Hippocampal formation (tissue), 2 donors: ENCODE data around the gene DNAJC7.

ENCODE experiments used
- DNase-seq, 2 donors: peaks; one replicate each; lab custom pipeline; 2025; lab: John Stamatoyannopoulos, UW

DNAJC7 gene

DNA sequence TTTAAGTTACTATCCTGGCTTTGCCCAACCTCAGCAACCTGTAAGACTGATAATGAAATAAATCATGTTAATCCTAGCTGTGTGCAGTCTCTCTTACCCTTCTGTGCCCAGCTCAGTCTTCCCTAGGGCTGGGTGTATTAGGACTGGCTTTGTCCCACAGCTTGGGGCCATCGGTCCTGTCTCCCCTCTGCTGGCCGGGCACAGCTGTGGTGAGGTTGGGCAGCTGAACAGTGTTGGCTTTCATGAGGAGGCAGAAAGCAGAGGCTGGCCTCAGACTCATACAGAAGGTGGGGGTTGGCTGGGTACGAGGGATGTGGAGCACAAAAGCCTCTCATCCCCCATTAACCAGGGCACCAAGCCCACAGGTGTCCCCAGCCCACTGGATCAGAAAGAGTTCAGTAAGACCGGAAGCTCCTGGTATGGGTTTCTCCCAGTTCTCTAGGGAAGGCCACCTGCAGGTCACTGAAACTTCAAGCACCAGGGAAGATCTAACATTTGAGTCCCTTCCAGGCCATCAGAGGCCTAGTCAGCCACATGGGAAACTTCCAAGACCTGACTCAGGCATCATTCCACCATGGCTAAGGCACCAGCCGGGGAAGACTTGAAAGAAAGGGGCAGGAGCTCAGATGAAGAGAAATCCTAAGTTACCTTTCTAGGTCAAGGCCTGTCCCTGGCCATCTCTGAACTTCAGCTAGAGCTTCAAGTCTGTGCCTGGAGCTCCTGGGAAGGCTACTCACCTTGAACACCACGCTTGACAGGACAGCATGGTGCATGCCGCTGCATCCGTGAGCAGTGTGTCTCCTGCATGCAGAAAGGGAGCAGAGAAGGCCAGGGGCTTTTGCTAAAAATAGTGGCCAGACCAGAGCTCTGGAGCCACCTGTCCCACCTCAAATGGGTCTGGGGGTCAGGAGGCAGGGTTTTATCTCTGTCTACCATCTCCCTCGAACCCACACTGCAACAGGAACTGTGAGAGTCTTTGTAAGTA lies 41.8 kb downstream of the DNAJC7 start:
- peak; percentile 81 to 82 for DNase-seq

DNA sequence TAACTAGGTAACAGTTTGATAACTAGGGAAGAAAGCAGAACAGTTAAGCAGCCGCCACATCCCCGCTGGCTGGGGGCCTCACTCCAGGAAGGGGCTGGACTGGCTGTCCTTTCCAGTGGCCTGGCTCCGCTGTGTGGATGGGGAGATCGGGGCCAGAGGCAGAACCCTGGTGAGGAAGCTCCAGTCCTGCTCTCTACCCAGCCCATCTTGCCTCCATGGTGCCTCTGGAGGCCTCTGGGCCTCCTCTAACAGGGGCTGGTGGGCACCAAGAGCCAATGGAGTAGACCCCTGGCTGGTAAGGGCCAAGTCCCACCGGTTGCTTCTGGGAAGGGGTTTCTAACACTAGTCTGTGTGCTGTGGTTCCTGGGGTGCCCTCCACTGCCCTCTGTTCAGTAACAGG lies 42.6 kb downstream of the DNAJC7 start:
- no peak for DNase-seq

- DNase-seq, result no peak
Observed at GRCh38 chr17:41974031-41974430, 43.2 kb downstream of the DNAJC7 start.

GRCh38 chr17:41973408-41973811 lies 43.8 kb downstream of the DNAJC7 start:
- no peak for DNase-seq

DNA sequence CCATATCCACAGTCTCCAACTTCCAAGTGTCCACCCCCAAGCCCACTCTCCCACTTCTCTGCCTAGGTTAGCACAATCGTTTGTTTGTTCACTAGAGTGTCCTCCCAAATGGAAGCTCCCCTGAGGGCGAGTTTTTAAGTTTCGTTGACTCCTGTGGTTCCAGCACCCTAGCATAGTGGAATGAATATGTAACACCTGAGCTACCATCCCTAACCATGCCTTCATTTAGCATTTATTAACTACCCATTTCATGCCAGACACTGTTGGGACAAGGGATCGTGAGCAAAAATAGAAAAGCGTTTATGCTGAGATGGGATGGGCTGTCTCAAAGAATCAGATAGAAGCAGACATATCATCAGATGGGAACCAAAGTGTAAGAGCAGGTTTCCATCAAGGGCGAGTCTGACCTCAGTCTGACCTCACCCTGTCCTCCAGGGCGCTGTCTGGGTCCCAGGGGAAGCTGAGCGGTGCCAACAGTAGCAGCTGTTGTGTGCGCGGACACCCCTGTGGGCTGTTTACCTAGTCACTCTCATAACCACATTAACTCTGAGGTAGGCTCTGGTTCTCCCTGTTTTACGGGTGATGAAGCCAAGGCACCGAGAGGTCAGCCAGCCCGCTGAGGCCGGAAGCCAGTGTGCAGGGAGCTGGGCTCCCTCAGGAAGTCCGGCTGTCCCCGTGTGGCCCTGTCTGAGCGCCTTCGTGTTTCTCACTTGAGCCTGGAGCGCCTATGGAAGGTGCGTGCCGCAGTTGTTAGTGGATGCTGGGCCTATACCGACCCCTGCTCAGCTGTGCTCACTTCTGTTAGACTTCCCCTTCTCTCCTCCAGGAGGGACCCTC lies 44.5 kb downstream of the DNAJC7 start:
- DNase-seq, result no peak

GRCh38 chr17:41971721-41972523 lies 45.3 kb downstream of the DNAJC7 start:
- no peak for DNase-seq

DNA sequence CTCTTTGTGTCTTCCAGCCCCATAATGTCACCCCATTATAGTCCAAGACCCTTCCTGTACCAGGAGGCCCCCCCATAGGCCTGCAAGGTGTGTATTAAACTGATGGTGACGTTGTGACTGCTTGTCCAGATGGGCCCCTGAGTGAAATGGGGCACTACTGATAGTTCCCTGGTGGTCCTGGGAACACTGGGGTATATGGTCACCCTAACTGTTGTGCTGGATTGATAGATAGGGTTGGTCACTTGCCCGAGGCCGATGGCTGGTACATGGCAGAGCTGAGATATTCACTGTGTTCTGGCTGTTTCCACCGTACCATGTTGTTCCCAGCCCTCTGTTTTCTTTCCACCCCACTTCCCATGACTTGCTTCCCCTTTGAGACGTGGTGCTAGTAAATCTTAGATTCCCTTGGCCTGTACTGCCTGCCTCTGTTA lies 46.3 kb downstream of the DNAJC7 start:
- DNase-seq, result no peak

GRCh38 chr17:41968676-41969075 lies 48.6 kb downstream of the DNAJC7 start:
- DNase-seq, result no peak

- DNase-seq, result no peak
Observed at GRCh38 chr17:41967921-41968578, 49.2 kb downstream of the DNAJC7 start.

GRCh38 chr17:41967141-41967920 lies 49.9 kb downstream of the DNAJC7 start:
- peak; percentile 95 for DNase-seq

GRCh38 chr17:41966463-41967140 lies 50.6 kb downstream of the DNAJC7 start, which contains the start of gene CNP:
TSS of gene CNP (plus strand) at chr17:41966795. CDS start at chr17:41966885, 90 bp downstream.
- peak; percentile 89 to 90 for DNase-seq

GRCh38 chr17:41965694-41966462 lies 51.4 kb downstream of the DNAJC7 start:
- no peak for DNase-seq

DNA sequence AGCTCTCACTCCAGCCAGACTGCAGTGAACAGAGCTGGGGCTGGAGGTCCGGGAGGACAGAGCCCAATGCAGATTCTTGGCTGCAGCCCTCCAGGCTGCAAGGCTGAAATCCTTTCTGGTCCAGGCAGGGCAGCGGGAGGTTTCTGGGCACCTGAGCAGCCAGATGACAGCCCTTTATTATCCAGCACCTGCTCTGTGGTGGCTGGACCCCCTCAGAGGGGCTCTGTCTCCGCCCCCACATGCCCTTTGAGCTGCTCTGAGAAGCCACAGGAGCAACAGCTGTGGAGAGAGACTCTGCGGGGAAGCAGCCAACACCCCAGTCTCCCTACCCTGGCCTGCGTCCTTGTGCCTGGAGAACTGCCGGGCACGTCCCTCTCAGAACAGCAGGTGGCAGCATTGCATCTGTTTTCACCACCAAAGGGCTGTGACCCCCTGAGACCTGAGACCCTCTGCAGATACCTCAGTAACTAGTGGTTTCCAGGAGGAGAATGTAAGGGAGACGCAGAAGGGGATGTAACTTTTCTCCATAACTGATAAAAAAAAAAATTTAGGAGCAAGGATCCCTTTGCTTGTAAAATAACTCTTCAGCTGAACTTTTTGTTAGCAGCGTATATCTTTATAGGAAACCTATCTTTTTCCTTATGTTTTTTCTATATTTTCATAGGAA lies 54.3 kb downstream of the DNAJC7 start:
- peak; percentile 76 to 78 for DNase-seq

GRCh38 chr17:41962111-41962510 lies 55.1 kb downstream of the DNAJC7 start:
- DNase-seq, result no peak

- no peak for DNase-seq
Observed at GRCh38 chr17:41959336-41960095, 57.7 kb downstream of the DNAJC7 start.

DNA sequence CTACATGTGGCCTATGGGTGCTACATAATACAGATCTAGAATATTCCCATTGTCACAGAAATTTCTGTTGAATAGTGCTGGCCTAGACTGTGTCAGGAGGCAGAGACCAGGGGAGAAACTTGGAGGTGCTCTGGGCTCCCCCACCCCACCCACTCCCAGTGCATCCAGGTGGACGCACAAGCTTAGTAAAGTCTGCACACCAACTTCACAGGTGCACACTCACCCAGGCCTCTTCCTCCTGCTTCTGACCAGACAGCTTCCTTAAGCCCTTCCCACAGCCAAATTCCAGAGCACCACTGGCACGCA lies 58.3 kb downstream of the DNAJC7 start:
- no peak for DNase-seq

DNA sequence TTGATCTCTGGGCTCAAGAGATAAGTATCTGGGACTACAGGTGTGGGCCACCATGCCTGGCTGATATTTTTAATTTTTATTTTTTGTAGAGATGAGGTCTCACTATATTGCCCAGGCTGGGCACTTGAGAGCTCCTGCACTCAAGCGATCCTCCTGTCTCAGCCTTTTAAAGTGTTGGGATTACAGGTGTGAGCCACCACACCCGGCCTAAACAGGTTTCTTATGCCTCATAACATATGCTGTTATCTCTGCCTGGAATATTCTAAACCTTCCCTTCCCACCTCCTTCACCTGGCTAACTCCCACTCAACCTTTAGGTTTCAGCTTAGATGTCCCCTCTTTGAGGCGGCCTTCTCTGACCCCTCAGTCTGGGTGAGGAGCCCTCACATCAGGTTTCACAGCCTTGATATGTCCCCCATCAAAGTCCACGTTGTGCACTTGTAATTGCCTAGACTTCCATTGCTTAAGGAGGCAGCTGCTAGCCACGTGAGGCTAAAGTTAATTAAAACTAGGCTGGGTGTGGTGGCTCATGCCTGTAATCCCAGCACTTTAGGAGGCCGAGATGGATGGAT lies 59.3 kb downstream of the DNAJC7 start:
- no peak for DNase-seq
